HL-60/S4 treated with phorbol 12-myristate 13-acetate at 8.2 ng/mL for 4 days and 3 days (cell line): ENCODE results near the gene GJD3.

Experiments used
- in situ Hi-C: fragments of 300-500 bp; cut with MboI; formaldehyde crosslinking; loops from 2 replicates; pipeline ENCODE4 v1.15.0; 2022; ENCODE audit warnings: low sequenced_read_pairs

The GJD3 gene

GRCh38 chr17:40343219-40344119, 21.1 kb downstream of the GJD3 start:
- in situ Hi-C loops: no loop called here

- in situ Hi-C loops: no loop called here
Measured at GRCh38 chr17:40342504-40343218, 21.9 kb downstream of the GJD3 start.

- in situ Hi-C loops: no loop called here
Measured at GRCh38 chr17:40341808-40342503, 22.6 kb downstream of the GJD3 start.

- in situ Hi-C loops: no loop called here
Measured at GRCh38 chr17:40340880-40341807, 23.4 kb downstream of the GJD3 start.

- in situ Hi-C loops: no loop called here
Measured at GRCh38 chr17:40340327-40340726, 24.2 kb downstream of the GJD3 start.

- in situ Hi-C loops: no loop called here
Measured at GRCh38 chr17:40338941-40339649, 25.4 kb downstream of the GJD3 start.

GRCh38 chr17:40338058-40338457, 26.5 kb downstream of the GJD3 start:
- in situ Hi-C loops: no loop called here

- in situ Hi-C loops: no loop called here
Measured at GRCh38 chr17:40337351-40337750, 27.2 kb downstream of the GJD3 start.

- in situ Hi-C loops: no loop called here
Measured at GRCh38 chr17:40335620-40336019, 28.9 kb downstream of the GJD3 start.

- in situ Hi-C loops: no loop called here
Measured at GRCh38 chr17:40333781-40334448, 30.6 kb downstream of the GJD3 start.

- in situ Hi-C loops: no loop called here
Measured at GRCh38 chr17:40331743-40332641, 32.5 kb downstream of the GJD3 start.

- in situ Hi-C loops: no loop called here
Measured at GRCh38 chr17:40330850-40331470, 33.6 kb downstream of the GJD3 start.

GRCh38 chr17:40329839-40330794, 34.4 kb downstream of the GJD3 start:
- in situ Hi-C loops: no loop called here

GRCh38 chr17:40328386-40328766, 36.2 kb downstream of the GJD3 start:
- in situ Hi-C loops: no loop called here

GRCh38 chr17:40327735-40328385, 36.7 kb downstream of the GJD3 start:
- in situ Hi-C loops: no loop called here

GRCh38 chr17:40327244-40327729, 37.2 kb downstream of the GJD3 start:
- in situ Hi-C loops: no loop called here
